Amniotic stem cell (primary cell): Measurements from ENCODE around the gene MACROD1.
A peak's percentile ranks its signal among the peaks of the same experiment; 100 is the strongest.

ENCODE experiments used
- DNase-seq: peaks from one replicate; lab custom pipeline; 2025; lab: John Stamatoyannopoulos, UW

Gene MACROD1

DNA sequence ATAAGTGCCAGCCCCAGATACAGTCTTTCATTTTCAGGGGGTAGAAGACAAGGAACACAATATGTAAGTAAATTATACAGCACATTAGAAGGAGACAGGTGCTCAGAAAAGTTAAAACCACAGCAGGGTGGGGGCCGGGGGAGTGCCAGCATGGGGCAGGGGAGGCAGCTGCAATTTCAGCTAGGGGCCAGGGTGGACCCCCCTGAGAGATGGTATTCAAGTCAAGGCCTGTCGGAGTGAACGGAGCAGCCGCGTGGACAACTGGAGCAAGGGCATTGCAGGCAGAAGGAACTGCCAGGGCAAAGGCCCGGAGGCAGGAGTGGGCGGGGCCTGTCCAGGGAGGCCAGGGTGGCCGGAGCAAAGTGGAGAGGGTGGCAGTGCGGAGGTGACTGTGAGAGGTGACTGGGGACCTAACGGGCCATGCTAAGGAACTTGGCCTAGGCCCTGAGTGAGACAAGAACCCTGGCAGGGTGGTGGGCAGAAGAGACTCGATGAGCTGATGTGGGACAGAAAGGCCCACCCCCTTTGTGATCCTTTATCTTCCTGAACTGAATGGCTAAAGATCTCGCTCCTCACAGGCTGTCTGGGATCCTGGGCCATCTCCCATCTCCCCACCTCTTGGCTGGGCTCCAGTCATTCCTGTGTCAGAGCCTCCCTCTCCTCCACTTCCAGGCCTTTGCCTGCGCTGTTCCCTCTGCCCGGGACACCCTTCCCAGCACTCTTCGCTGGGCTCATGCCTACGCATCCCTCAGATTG lies 152.6 kb downstream of the MACROD1 start:
- no peak for DNase-seq

DNA sequence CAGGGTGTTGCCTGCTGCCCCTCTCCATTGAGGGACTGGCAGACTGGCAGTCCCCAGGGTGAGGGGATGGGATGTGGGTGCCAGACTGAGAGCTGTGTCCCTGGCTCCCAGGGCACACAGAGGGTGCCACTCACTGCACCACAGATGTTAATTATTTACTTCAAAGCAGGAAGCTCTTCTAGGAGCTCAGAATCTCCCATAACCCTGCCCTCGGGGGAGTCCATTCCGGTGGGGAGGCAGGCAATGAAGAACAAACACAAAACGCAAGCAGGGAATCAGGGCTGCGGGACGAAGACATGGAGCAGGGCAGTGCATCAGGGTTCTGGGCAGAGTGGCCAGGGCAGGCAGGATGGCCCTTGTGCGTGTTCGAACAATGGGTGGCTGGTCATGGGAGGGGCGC lies 154.5 kb downstream of the MACROD1 start:
- no peak for DNase-seq

DNA sequence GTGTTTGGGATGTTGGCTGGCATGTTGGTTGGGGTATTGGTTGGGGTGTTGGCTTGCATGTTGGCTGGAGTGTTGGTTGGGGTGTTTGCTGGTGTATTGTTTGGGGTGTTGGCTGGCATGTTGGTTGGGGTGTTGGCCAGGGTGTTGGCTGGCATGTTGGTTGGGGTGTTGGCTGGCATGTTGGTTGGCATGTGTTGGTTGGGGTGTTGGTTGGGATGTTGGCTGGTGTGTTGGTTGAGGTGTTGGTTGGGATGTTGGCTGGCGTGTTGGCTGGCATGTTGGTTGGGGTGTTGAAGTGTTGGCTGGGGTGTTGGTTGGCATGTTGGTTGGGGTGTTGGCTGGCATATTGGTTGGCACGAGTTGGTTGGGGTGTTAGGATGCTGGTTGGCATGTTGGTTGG lies 155.1 kb downstream of the MACROD1 start:
- DNase-seq = no peak

DNA sequence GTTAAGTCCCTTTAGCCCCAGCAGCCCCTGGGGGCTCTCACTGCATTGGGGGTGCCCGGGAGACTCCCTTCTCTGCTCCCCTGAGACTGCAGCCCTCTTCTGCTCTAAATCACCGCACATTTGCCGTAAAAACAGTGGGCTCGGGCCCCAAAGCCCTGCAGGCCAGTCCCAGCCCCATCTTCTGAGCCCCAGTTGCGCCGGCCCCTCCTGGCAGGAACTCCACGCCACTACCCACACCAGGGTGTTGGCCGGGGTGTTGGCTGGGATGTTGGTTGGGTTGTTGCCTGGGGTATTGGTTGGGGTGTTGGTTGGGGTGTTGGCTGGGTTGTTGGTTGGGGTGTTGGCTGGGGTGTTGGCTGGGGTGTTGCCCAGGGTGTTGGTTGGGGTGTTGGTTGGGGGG lies 156.2 kb downstream of the MACROD1 start:
- DNase-seq = no peak

GRCh38 chr11:64008914-64009633 lies 156.8 kb downstream of the MACROD1 start:
- no peak for DNase-seq

DNA sequence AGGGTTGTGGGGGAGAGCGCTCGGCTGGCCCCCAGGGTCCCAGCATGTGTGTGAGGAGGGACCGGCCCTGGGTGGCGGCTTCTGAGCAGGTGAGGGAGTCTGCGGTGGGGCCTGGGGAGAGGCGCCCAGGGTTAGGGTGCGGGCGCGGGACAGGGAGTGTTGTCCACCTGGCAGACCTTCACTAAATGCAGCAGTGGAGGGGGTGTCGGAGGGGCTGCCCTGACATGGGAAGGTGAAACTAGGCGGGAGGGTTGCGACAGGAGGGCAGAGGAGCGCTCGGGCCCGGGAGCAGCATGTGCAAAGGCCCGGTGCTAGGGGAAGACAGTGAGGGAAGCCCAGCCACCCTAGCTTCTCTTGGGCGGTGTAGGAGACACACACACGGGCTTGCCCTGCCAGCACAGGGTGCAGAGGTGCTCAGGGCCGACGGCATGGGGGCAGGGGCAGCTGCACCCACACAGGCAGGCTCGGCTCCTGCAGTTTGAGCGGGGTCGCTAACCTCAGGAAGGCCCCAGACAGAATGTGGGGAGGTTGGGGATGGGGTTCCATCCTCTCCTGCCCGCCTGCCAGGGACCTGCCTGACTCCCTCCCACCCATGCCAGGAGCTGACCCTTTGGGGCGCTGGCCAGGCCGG lies 157.5 kb downstream of the MACROD1 start:
- no peak for DNase-seq

GRCh38 chr11:64007629-64008282 lies 158.2 kb downstream of the MACROD1 start:
- no peak for DNase-seq

DNA sequence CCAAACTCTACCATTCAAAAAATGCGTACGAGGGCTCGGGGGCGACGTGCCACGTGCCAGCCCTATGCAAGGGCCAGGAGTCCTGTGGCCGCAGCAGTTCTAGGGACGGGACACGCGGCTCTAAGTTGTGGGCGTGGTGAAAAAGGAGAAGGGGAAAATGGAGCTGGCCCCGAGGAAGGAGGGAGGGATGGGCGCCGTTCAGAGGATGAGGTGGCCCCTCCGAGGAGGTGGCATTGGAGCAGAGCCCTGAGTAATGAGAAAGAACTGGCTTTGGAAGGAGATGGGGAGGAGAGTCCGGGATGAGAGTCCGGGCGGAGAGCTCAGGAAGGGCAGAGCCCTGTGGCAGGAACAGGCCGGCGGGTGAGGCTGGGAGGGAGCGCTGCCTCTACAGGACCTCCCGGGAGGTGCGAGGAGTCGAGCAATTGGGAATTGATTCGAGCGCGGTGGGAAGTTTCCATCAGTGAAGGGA lies 158.7 kb downstream of the MACROD1 start:
- DNase-seq = no peak

- DNase-seq = no peak
These were observed 159.5 kb downstream of the MACROD1 start for GRCh38 chr11:64006398-64006797.

DNA sequence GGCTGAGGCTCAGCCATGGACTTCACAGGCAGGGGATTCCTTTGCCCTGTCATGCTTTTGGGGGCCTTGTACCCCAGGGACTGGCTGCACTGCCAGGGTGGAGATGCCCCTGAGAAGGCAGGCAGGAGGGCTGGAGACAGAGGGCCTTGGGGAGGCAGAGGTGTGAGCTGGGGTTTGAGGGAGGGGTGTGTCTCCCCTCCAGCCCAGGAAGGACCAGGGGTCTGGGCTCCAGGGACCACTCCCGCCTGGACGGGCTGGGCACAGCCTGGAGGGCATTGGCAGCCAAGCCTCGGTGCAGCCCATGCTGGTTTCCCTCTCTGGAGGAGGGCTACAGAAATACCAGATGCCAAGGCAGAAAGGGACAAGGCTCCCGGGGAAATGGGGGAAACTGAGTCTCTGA lies 160.2 kb downstream of the MACROD1 start:
- no peak for DNase-seq

DNA sequence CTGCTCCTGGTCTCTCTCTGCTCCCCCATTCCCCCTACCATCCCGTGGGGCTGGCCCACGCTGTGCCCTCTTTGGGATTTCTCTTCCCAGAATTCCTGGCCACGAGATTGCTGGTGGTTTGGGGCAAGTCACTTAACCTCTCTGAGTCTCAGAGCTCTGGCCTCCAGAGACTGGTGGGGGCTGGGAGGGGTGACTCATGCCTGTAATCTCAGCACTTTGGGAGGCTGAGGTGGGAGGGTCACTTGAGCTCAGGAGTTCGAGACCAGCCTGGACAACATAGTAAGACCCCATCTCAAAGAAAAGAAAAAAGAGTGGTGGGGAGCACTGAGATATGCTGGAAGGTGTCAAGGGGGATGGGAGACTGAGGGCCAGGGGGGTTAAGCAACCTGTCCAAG lies 161.3 kb downstream of the MACROD1 start:
- DNase-seq = no peak

DNA sequence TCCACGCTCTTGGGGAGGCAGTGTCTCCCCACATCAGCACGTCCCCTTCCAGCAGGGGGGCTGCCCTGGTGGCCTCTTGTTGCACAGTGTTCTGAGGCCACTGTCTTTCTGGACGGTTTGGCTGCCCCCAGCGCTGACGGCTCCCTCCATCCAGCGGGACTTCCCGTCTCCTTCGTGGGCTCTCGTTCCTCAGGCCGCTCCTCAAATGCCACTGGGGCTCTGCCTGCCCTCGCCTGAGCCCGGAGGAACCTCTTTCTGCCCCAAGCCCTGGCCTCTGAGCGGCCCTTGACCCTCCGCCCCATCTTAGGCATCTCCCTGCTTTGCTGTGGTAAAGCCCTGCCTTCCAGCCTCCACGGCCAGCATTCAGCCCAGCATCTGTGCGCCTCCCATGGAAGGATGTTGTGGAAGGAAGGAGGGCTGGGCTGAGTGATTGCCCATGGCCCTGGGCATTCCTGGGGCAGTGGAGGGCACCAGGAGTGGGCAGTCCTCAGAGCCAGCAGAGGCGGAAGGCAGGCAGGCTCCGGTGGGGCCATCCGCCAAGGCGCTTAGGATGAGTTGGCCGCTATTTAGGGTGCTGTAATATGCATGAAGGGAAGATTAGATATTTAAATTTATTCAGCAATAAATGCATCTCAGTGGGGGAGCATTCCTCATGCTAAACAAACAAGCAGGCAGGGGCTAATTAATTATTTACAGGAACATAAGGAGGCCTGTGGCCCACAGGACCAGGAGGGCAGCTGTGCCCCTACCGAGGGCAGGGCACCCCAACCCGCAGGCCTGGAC lies 161.9 kb downstream of the MACROD1 start:
- DNase-seq = no peak

GRCh38 chr11:64001484-64002420 lies 164.2 kb downstream of the MACROD1 start:
- DNase-seq = no peak

DNA sequence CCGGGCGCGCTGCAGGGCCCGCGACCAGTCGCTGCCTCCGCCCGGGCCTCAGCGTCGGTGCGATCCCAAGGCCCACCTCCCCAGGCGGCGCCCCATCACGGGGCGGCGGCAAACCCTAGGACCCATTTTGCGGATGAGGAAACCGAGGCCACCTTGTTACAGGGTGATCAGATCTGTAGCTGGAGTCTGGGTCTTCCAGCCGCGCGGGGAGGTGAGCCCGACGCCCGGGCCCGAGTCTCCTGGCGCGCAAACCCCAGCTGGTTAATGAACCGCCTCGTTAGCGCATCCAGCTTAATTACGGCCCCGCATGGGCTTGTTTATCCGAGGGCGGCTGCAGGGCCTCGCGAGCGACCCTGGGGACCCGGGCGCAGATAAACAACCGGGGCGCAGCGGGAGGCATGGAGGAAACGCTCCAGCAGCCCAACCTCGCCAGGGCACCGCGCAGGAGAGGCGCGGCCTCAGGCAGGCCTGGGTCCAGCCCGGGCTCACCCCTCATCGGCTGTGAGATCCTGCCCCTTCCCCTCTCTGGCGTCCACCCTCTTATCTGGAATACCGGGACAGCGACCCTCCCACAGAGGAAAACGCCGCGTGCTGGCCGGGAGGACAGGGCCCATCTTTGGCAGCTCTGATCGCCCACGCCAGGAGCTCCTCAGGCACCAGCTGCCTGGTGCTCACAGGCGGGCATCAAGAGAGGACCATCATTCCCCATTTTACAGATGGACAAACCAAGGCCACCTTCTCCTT lies 165.0 kb downstream of the MACROD1 start:
- DNase-seq = no peak

GRCh38 chr11:64000026-64000739 lies 165.7 kb downstream of the MACROD1 start:
- DNase-seq = peak; percentile 23

- DNase-seq = no peak
These were observed 166.4 kb downstream of the MACROD1 start for GRCh38 chr11:63999349-64000025.

DNA sequence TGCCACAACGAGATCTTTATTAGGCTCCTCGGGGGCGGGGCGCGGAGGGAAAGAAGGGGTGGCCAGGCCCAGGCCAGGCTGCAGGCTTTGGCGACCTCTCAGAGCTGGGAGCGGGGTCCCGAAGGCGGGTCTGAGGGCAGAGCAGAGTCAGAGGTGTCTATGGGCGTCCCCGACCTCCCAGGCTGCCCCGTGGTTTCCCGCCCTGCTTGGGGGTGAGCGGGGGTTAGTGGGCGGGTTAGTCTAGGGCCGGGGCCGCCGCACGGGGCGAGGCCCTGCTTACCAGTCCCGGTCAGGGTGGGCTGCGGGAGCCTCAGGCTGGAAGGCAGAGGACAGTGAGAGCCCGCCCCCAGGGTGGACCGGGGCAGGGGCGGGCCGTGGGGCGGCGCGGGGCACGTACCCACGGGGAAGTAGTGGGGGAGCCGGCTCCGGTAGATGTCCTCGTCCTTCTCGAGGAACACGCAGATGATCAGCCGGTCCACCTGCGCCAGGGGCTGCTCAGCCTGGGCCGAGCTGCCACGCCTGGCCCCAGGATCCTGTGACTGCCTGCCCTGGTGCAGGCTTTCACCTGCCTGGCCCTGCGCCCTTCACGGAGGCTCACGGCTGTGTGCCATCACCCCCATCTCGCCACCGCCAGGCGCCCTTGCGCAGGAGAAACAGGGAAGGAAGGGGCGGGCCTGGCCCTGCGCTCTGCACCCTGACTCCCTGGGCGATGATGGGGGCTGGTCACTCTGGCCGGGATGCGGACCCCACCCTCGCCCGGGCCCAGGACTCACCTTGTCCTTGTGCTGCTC lies 167.2 kb downstream of the MACROD1 start:
- DNase-seq = no peak
